DMS53 treated with DMSO at 0.1 percent for 48 hours (cell line): ENCODE results near the gene GDA.
"Not testable (repeated sequence)": the region's sequence is repeated elsewhere in the genome, so short reads cannot be mapped to it uniquely, and the experiment has no call there.

Experiments
- DNase-seq: peaks from one replicate; lab custom pipeline; 2025; ENCODE audit not compliant: unreplicated experiment; lab: John Stamatoyannopoulos, UW

GDA gene

DNA sequence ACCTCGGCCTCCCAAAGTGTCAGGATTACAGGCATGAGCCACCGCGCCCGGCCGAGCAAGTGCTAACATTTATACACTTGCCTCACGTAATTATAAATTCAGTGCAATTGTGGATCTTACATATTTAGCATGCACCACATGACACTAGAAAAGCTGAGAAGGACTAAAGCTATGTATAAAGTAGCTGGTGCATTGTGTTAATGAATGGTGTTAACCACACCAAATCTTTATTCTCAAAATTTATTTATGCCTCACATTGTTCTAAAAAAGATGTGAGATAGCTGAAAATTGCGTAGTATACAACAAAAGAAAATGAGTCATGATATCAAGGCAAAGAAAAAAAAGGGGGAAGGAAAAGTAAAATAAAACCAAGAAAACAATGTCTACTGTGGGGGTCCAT, 54.8 kb downstream of the GDA start:
- DNase-seq: no peak

GRCh38 chr9:72205513-72205912, 56.3 kb downstream of the GDA start:
- no peak for DNase-seq

DNA sequence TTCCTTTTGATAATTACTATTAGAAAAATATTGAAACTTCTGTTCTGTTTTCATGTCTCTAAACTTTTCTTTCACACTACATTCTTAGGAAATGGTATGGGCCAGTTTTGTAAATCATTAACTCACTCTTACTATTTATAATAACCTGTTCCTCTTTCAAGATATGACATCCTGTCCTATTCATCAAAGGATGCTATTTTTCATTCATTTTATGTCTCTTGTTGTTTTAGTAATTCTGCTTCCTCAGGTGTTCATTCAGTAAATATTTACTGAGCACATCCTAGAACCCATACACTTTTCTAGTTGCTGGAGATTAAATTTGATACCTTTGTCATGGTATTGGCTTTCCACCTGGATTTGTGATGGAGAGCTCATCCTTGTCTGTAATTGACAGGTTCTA, 58.0 kb downstream of the GDA start:
- peak; percentile 94 for DNase-seq

- peak; percentile 52 for DNase-seq
These were observed 61.3 kb downstream of the GDA start for GRCh38 chr9:72210522-72210921.

- DNase-seq: no peak
These were observed 61.8 kb downstream of the GDA start for GRCh38 chr9:72211047-72211446.

- peak; percentile 92 for DNase-seq
These were observed 64.7 kb downstream of the GDA start for GRCh38 chr9:72213906-72214305.

DNA sequence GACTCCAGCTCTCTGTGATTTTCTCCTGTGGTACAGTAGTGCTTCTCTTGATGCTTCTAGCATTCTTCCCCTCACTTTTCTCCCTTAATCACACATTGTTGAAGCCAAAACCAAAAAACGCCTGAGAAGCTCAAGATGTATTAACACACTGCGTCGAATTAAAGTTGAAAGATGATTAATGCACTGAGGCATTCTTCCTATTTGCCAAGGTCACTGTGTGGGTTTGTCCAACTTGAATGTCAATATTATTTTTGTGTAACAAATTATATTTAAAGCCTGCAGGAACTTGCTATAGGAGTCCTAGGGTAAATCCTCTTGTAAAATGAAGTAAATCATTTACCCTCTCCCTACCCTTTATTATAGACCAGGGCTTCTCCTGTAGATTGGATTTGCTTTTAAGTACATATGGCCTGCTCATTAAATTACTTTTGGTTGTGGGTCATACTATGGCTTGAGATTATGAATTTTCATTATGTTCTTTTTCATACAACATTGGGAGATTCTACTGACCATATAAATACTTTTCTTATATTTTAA, 68.1 kb downstream of the GDA start:
- peak; percentile 22 for DNase-seq

GRCh38 chr9:72220589-72220988, 71.3 kb downstream of the GDA start:
- no peak for DNase-seq

DNA sequence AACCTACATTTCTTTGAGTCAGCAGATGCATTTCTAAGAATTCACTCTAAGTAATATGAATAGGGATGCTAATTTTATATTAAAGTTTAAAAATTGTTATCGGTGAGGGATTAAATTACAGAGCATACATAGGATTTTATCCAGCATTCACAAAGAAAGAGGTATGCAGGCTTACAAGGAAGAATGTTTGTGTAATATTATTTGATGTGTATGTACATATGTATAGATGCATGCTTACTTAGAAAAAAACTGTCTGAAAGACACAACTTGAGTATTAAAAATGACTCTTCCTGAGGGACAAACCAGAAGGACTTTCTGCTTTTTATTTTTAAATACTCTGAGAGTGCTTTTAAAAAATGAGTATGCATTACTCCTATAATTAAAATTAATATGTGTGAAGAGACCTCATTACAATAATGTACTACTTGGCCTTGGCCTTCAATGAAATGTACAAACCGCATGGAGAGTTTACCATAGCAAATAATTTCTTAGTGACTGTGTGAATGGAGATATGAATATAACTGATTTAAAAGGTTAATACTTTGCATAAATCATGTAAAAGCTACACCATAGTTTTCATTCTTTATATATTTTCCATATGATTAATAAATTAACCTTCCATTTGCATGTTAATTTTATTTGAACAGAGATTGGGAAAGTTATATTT, 77.0 kb downstream of the GDA start:
- DNase-seq: no peak

- no peak for DNase-seq
These were observed 79.0 kb downstream of the GDA start for GRCh38 chr9:72228282-72228681.

- no peak for DNase-seq
These were observed 83.5 kb downstream of the GDA start for GRCh38 chr9:72232778-72233177.

DNA sequence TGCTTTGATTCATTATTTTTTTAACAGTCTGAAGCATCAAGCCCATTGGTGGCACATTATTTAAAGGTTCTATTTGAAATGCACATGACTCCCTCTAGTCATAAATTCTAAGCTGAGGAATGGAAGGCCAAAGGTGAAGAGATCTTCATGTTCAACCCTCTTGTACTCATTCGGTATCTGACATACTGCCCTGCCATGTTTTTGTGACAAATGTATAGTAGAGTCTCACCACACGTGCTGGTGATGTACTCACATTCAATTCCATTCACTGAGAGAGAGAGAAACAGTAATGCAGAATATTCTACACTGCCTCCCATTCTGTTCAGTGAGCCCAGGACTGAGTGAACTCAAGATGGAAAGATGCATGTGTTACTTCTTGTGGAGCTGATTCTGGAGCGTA, 98.3 kb downstream of the GDA start:
- no peak for DNase-seq

- no peak for DNase-seq
These were observed 102.3 kb downstream of the GDA start for GRCh38 chr9:72251589-72251988.

DNA sequence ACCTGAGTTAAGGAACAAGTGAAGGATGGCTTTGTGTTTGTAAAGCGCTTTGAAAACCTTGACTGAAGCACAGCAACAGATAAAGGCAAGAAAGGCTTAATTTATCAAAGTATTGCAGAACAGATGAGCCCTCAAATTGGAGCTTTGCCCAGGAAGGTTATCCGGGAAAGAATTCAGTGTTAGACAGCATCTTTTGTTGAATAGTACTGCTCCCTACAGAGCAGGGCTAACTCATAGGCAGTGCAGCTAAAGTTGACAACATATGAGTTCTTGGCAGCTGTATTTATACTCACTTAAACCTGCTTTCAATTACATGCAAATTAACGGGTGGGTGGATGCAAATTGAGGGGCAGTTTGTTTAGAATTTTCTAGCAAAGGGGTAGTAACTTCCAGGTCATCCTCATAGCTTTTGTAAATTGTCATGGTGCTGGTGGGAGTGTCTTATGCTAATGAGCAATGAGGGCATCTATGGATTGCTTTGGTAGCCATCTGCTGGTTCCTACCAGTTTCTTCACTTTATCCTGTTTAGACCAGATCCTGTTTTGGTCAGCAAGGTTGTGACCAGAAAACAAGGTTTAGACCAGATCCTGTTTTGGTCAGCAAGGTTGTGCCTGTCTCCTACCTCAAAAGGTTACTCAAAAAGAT, 105.8 kb downstream of the GDA start:
- no peak for DNase-seq

- DNase-seq: no peak
These were observed 106.3 kb downstream of the GDA start for GRCh38 chr9:72255569-72255968.

GRCh38 chr9:72256931-72257330, 107.7 kb downstream of the GDA start:
- DNase-seq: no peak

GRCh38 chr9:72257814-72258213, 108.6 kb downstream of the GDA start:
- peak; percentile 3 for DNase-seq

- DNase-seq: peak; percentile 20
These were observed 112.8 kb downstream of the GDA start for GRCh38 chr9:72262063-72262462.

DNA sequence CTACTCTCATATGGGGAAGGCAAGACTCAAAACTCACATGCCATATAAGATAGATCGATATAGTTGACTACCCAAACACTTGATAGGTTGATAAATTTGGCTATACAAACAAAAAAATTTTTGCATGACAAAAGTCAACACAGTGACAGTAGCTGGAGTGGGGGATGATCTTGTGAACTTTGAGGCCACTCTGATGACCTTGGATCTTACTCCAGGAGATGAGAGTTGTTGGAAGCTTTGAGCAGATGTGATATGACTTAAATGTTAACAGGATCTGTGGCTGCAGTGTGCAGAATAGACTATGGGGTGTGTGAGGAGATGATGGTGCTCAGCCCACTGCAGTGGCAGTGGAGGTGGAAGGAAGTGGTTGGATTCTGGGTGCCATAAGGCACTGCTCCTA, 114.3 kb downstream of the GDA start:
- DNase-seq: no peak

- no peak for DNase-seq
These were observed 119.7 kb downstream of the GDA start for GRCh38 chr9:72268961-72269360.

- DNase-seq: not testable (repeated sequence)
These were observed 121.1 kb downstream of the GDA start for GRCh38 chr9:72270359-72270758.

DNA sequence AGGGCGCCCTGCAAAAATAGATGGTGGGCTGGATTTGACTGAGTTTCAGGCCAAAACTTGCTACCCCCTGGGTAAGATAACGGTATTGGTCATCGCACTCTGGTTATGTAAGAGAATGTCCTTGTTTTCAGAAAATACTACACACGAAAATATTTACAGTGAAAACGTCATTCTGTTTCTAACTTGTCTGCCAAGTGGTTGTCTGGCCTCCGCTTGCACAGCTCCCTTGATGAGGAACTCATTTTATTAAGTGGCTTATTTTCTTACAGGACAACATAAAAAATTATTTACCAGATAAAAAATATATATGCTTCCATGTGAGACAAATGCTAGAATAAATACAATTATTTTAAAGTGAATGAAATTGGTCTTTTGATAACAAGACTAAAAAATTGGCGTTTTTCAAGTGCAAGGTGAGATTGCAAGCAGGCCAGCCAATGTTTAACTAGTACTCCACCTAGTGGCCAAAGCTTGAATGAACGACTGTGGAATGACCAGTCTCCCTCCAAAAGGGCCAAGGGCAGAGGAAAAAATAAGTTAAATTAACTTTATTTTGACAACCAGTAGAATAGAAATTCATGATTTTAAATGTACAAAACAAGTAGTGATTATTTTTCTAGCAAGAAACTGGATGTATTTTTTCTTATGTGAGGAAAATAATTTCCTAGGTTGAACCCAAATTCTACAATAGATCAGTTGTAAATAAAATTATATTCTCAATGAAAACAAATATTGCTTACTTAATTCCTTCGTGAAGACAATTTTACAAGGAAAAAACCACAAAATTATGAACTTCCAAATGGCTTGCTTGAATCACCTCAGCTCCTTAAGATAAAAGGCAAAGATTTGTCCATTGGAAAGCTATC, 122.6 kb downstream of the GDA start:
- DNase-seq: peak; percentile 17
